ENCODE results near the gene CCSER1. TPM values are rescaled to one million over a fixed set of nuclear protein-coding genes. Genes with fewer than 3 reads are reported as not detected.

The CCSER1 gene
- total and polyA plus RNA-seq, 4 donors, result 0.18 to 2.3 (median 1.2) TPM

DNA sequence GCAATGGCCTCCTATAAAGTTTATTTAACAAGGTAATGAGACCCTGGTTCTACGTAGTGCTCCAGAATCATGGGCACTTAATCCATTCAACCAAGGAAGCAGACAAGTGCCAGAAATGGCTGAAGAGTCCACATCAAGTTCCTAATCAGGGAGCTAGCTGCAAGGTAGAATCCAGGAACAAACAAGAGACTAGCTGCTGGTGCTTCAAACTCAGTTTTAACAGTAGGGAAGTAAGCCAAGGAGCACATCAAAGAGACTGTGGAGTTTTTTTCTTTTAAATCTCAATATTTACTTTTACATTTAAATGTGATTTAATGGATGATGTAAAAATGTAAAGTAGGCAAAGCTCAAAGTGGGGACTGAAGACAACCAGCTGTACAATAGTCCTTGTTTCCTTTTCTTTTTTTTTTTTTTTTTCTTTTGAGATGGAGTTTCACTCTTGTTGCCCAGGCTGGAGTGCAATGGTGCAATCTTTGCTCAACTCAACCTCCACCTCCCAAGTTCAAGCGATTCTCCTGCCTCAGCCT, 630.4 kb downstream of the CCSER1 start:
- DNase-seq (ENCODE audit: low spot score), result no peak
- TF ChIP-seq GABPA (IDR thresholded peaks at IDR 0.05 in 1 of 2, conservative IDR thresholded peaks at IDR 0.05 in 1 of 2) (no peak), NR2F2 (IDR thresholded peaks at IDR 0.05) (no peak), RAD21 (IDR thresholded peaks at IDR 0.05) (no peak), FOXA1 (IDR thresholded peaks at IDR 0.05) (no peak), HNF4A (conservative IDR thresholded peaks at IDR 0.05) (no peak), EGR1 (IDR thresholded peaks at IDR 0.05; ENCODE audit: low read depth in 2 of 2) (no peak), JUND (IDR thresholded peaks at IDR 0.05) (no peak), YY1 (IDR thresholded peaks at IDR 0.05) (no peak), HNF4G (IDR thresholded peaks at IDR 0.05) (no peak), RXRA (IDR thresholded peaks at IDR 0.05) (no peak), FOXA2 (IDR thresholded peaks at IDR 0.05) (no peak), TAF1 (conservative IDR thresholded peaks at IDR 0.05) (no peak), SP1 (IDR thresholded peaks at IDR 0.05) (no peak)
- TF ChIP-seq, protein P1, sequence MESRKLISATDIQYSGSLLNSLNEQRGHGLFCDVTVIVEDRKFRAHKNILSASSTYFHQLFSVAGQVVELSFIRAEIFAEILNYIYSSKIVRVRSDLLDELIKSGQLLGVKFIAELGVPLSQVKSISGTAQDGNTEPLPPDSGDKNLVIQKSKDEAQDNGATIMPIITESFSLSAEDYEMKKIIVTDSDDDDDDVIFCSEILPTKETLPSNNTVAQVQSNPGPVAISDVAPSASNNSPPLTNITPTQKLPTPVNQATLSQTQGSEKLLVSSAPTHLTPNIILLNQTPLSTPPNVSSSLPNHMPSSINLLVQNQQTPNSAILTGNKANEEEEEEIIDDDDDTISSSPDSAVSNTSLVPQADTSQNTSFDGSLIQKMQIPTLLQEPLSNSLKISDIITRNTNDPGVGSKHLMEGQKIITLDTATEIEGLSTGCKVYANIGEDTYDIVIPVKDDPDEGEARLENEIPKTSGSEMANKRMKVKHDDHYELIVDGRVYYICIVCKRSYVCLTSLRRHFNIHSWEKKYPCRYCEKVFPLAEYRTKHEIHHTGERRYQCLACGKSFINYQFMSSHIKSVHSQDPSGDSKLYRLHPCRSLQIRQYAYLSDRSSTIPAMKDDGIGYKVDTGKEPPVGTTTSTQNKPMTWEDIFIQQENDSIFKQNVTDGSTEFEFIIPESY (IDR thresholded peaks at IDR 0.05), result no peak
- TF ChIP-seq, protein P2, sequence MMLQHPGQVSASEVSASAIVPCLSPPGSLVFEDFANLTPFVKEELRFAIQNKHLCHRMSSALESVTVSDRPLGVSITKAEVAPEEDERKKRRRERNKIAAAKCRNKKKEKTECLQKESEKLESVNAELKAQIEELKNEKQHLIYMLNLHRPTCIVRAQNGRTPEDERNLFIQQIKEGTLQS (IDR thresholded peaks at IDR 0.05), result no peak
- TF ChIP-seq, protein P3, sequence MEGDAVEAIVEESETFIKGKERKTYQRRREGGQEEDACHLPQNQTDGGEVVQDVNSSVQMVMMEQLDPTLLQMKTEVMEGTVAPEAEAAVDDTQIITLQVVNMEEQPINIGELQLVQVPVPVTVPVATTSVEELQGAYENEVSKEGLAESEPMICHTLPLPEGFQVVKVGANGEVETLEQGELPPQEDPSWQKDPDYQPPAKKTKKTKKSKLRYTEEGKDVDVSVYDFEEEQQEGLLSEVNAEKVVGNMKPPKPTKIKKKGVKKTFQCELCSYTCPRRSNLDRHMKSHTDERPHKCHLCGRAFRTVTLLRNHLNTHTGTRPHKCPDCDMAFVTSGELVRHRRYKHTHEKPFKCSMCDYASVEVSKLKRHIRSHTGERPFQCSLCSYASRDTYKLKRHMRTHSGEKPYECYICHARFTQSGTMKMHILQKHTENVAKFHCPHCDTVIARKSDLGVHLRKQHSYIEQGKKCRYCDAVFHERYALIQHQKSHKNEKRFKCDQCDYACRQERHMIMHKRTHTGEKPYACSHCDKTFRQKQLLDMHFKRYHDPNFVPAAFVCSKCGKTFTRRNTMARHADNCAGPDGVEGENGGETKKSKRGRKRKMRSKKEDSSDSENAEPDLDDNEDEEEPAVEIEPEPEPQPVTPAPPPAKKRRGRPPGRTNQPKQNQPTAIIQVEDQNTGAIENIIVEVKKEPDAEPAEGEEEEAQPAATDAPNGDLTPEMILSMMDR (IDR thresholded peaks at IDR 0.05; ENCODE audit: low read depth, low read length, missing input control), result no peak
- TF ChIP-seq, protein P4, sequence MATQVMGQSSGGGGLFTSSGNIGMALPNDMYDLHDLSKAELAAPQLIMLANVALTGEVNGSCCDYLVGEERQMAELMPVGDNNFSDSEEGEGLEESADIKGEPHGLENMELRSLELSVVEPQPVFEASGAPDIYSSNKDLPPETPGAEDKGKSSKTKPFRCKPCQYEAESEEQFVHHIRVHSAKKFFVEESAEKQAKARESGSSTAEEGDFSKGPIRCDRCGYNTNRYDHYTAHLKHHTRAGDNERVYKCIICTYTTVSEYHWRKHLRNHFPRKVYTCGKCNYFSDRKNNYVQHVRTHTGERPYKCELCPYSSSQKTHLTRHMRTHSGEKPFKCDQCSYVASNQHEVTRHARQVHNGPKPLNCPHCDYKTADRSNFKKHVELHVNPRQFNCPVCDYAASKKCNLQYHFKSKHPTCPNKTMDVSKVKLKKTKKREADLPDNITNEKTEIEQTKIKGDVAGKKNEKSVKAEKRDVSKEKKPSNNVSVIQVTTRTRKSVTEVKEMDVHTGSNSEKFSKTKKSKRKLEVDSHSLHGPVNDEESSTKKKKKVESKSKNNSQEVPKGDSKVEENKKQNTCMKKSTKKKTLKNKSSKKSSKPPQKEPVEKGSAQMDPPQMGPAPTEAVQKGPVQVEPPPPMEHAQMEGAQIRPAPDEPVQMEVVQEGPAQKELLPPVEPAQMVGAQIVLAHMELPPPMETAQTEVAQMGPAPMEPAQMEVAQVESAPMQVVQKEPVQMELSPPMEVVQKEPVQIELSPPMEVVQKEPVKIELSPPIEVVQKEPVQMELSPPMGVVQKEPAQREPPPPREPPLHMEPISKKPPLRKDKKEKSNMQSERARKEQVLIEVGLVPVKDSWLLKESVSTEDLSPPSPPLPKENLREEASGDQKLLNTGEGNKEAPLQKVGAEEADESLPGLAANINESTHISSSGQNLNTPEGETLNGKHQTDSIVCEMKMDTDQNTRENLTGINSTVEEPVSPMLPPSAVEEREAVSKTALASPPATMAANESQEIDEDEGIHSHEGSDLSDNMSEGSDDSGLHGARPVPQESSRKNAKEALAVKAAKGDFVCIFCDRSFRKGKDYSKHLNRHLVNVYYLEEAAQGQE (IDR thresholded peaks at IDR 0.05), result no peak
- TF ChIP-seq, protein P5, sequence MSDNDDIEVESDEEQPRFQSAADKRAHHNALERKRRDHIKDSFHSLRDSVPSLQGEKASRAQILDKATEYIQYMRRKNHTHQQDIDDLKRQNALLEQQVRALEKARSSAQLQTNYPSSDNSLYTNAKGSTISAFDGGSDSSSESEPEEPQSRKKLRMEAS (IDR thresholded peaks at IDR 0.05), result no peak
- no peaks in the 10 kb centered on the region for H3K4me1 ChIP-seq (ENCODE audit: control insufficient read depth in 4 of 4, insufficient read depth in 4 of 4, low read length in 3 of 4)

More for the DNA sequence above, 630.4 kb downstream of the CCSER1 start:
- Histone ChIP-seq H3K9me3 (ENCODE audit: control insufficient read depth in 4 of 4, low read length in 3 of 4) (no peaks in the 10 kb centered on the region), H3K36me3 (ENCODE audit: control insufficient read depth in 4 of 4, insufficient read depth in 3 of 4, low read depth in 1 of 4, low read length in 3 of 4) (no peaks in the 10 kb centered on the region), H3K9ac (ENCODE audit: low read depth in 1 of 2, low read length in 2 of 2) (no peak overlapping the region), H3K27ac (ENCODE audit: low read depth in 1 of 2, low read length in 2 of 2) (no peak overlapping the region), H3K27me3 (ENCODE audit: control insufficient read depth in 4 of 4, insufficient read depth in 4 of 4, low read length in 3 of 4) (peaks cover 0 to 2% (median 0%) of the 10 kb centered on the region in 4 donors), H3K4me3 (ENCODE audit: low read depth in 1 of 3, low read length in 3 of 3) (no peak overlapping the region)
- 91% methylated on average over 2 of the region's 2 CpGs for WGBS

Measured in liver (tissue), 9 donors.